NOMO-1 treated with dmso at 0.1 percent for 144 hours (cell line): Measurements from ENCODE around the gene GLB1L2.

Experiments used
- DNase-seq: peaks from one replicate; lab custom pipeline; 2025; ENCODE audit not compliant: unreplicated experiment; lab: John Stamatoyannopoulos, UW

GLB1L2 gene

GRCh38 chr11:134383576-134384221, 51.9 kb downstream of the GLB1L2 start:
- DNase-seq: no peak

GRCh38 chr11:134384406-134384805, 52.6 kb downstream of the GLB1L2 start:
- DNase-seq: no peak

DNA sequence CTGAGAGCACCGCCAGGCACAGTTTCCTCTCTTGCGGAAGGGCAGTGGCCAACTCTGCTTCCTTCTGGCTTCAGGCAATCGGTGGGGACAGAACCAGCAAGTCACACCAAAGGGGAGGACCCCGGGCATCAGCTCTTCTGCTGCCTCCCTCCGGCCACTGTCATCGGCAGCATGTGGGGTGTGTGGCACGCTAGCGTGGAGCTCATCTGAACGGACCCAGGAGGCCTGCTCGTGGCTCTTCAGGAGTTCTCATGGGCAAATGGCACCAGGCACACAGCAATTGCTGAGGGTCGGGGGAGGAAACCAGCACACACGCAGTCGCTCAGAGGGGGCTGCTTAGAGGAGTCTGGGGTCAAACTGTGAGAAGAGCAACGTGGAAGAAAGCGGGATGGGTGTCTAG, 53.4 kb downstream of the GLB1L2 start:
- no peak for DNase-seq

- DNase-seq: no peak
Observed at GRCh38 chr11:134385774-134386565, 54.2 kb downstream of the GLB1L2 start.

- no peak for DNase-seq
Observed at GRCh38 chr11:134386945-134387344, 55.2 kb downstream of the GLB1L2 start.

DNA sequence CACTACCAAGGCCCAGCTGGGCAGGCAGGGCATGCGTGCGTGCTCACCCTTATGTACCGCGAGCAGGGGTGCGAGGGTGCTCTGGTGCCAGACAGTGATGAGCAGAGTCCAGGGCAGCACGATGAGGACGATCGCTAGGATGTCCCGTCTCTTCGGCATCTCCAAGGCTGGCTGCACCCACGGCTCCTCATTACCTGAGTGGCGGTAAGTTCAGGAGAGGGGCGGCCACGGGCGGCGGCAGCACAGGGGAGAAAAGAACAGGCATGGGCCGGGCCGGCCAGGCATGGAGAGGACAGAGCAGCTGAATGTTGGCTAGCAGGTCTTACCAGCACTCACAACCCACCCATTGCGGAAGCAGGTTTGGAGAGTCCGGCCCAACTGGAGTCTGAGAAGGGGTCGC, 55.7 kb downstream of the GLB1L2 start:
- no peak for DNase-seq

- no peak for DNase-seq
Observed at GRCh38 chr11:134388590-134388989, 56.8 kb downstream of the GLB1L2 start.

GRCh38 chr11:134389464-134390180, 57.8 kb downstream of the GLB1L2 start:
- DNase-seq: no peak

GRCh38 chr11:134390706-134391569, 59.1 kb downstream of the GLB1L2 start:
- DNase-seq: no peak

- no peak for DNase-seq
Observed at GRCh38 chr11:134391656-134392055, 59.9 kb downstream of the GLB1L2 start.

GRCh38 chr11:134392953-134393615, 61.3 kb downstream of the GLB1L2 start:
- DNase-seq: no peak

GRCh38 chr11:134393638-134394037, 61.9 kb downstream of the GLB1L2 start:
- no peak for DNase-seq

DNA sequence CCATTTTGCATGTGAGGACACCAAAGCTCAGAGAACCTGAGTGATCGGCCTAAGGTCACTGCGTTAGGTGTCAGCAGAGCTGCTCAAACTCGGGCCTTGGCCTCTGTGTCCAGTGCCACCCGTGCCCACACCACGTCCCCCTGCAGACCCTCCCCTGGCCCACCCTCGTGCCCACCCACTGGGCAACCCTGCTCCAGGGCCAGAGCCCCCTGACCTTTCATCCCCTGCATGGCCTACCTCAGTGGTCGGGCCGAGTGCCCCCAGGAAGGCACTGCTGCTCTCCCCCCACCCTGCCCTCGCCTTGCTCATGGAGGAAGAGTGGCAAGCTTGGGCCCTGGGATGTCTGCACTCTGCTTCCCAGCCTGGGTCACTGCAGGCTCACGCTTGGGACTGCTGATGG, 62.5 kb downstream of the GLB1L2 start:
- no peak for DNase-seq

DNA sequence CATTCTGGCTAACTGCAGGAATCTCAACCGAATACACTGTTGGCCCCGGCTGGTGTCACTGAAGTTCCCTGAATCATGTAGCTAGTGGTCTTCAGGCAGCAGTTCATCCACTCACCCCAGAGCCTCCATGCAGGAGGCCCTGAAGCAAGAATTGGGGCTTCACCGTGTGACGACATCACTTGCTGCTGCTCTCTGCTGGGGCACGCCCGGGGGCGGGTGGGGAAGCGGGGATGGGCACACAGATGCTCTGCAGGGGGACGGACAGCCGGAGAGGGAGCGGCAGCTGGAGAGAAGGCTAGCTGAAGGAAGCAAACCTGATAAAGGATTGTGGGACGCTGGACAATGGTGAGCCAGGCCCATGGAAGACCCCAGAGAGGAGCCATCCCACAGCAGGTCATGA, 63.2 kb downstream of the GLB1L2 start:
- no peak for DNase-seq

DNA sequence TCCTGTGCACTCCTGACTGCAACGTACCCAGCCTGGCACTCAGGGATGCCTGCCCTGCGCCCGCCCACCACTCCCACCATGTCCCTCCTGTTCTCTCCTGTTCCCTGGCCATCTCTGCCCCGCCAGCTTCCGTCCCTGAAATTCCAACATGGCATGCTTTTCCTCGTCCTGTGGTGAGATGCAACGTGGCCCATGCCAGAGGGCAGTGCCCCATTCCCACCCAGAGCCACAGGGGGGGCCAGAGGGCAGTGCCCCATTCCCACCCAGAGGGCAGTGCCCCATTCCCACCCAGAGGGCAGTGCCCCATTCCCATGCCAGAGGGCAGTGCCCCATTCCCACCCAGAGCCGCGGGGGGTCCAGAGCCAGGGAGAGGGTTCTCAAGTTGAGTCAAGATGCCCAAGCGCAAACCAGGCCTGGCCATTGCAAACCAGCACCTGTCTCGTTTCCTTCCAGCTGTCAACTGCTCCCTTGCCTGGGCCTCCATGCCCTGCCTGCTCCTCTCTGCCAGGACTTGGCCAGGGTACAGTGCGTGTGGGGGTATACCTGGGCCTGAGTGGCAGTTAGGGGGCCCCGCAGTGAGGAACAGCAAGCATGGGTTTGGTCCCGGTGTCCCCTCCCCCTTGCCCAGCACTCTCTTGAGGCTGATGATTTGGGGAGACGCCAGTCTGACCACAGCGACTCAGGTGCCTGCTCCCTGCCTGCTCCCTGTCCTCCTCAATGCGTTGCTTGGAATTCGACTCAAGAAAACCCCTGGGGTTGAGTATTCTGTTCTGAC, 65.7 kb downstream of the GLB1L2 start:
- no peak for DNase-seq

DNA sequence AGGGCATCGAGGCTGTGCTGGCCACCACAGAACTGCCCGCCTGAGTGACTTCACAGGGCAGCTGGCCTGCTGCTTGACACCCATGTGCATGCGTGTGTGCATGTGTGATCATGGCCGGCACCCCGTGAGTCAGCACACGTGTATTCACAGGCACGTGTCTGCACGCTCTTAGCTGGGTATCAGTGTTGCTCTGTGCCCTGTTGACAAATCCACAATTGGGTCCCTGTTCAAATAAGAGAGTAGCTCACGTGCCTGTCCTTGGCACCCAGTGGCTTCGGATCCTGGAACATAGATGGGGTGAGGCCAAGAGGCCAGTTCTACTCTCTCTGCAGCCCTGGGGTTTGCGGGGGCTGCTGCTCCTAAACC, 66.3 kb downstream of the GLB1L2 start:
- no peak for DNase-seq

- no peak for DNase-seq
Observed at GRCh38 chr11:134398644-134399292, 67.0 kb downstream of the GLB1L2 start.

DNA sequence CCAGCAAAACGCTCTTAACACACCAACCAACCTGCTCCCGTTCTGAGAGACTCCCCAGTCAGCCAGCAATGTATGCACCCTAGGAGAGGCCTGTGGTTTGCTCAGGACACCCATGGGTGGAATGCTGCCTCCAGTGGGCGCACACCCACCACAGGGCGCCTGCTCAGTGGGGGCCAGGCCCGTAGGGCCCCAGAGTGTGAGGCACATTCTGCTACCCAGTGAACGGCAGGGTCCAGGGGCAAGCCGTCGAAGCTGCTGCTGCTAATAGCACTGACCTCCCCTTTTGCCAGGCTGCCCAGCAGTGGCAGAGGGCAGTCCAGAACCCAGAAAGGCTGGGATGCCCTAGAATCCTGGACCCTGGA, 67.5 kb downstream of the GLB1L2 start:
- DNase-seq: no peak

DNA sequence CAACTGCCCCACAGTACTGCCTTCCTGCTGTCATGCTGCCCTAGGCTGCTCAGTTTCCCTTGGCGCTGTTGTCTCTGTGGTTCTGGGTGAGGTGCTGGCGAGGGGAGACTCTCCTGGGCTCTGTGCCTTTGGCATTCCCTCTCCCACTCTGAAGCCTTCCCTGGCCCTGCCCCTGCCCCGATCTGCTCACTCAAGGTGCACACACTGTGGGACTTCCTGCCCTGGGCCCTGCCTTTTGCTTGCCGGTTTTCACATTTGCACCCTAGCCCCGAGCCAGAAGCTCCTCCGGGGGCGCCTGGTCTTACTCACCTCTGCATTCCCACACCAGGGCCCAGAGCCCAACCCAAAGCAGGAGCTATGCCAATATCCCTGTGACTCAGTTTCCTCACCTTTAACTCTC, 68.2 kb downstream of the GLB1L2 start:
- no peak for DNase-seq
